ENCODE results near the gene LAMB4.
A peak's percentile ranks its signal among the peaks of the same experiment; 100 is the strongest.

Gene LAMB4

DNA sequence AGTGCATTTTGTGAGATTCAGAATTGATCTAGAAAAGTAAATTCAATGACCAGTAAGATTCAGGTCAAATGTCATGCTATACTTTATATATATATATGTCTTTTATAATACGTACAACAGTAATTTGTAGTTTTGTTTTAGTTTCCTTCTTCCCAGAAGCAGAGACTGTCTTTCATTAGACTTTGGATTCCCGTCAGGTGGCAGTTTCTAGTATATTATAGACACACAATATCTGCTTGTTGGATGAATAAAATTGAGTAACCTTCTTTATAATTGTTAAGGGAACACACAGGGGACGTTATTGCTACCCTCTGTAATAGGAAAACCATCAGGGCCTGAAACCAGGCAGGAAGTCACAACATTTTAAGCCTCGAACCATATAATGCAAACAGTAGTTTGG, 121.9 kb downstream of the LAMB4 start:
- no peak overlapping the region for H3K4me3 ChIP-seq (ENCODE audit: low read length)
- TF ChIP-seq ZNF274 (IDR thresholded peaks at IDR 0.05; ENCODE audit: low read depth, low read length), result no peak

DNA sequence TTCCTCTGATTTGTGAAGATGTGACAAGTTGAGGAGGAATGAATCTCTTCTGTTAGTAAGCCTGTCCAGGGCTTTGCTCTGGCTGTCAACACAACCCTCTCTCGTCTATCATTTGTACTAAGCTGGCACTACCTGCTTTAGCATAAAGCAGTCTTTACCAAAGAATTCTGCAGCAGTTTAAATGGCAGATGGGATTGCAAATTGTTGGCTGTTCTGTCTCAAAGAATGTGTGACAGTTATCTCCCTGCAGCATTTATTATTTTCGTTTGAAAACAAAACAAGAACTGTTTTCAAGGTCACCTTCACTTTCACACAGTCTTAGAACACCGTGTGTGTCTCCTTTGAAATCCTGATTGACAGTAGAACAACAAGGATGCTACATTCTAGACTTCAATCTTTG, 122.4 kb downstream of the LAMB4 start:
- no peak overlapping the region for H3K4me3 ChIP-seq (ENCODE audit: low read length)
- TF ChIP-seq ZNF274 (IDR thresholded peaks at IDR 0.05; ENCODE audit: low read depth, low read length), result no peak

DNA sequence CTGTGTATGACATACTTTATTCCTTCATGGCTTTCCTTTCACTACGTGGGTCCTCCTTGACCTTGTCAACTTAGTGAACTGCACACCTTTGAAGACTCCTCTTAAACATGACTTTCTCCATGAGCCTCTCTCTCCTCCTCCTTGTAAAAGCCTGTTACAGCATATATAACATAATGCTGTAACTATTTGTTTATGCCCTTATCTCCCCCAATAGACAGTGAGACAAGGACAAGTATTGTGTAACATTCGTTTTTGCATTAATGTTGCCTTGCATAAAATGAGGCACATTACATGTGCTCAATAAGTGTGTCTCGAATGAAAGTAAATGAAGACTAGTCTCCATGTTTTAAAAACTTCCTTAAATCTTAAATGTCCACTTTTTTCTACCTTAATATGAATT, 122.9 kb downstream of the LAMB4 start:
- no peak overlapping the region for H3K4me3 ChIP-seq (ENCODE audit: low read length)
- no peak for TF ChIP-seq ZNF274 (IDR thresholded peaks at IDR 0.05; ENCODE audit: low read depth, low read length)

DNA sequence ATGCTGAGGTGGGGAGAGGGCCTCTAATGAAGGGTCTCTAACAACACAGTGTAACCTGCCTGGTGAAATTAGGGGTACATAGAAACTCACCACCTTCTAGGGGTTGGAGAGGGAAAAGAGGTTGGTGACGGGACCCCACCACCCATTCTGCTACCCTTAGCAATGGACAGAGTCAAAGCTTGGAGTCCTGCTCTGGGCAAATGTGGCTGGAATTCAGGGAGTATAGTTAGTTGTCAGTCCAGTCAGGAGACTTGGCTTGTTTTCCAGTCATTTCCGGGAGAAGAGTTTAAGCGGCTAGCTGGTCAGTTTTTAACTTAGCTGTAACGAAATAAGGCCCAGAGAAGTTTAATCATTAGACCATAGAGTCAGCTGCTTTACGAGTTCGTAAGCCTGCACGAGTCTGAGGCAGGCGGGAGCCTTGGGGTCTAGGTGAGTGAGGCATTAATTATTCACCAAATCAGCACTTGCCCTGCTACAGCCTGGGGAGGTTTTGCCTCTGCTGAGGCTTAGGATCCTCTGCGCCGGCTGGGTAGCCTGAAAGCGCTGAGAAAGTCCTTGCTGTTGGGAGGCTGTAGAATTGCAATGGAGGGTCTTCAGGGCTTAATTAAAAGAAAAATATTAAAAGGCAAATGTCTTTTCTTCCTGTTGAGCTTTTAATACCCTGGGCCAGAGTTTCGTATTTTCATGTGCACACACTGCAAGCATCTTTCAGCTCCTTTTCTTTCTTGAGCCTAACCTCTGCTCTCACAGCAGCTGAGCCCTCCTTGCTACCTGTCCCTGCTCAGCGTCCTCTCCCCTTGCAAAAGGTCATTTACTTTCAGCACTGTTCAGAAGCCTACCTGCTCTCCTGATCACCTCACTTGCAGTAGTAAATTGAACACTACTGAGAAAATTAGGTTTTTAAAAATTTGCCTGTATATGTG, 125.7 kb downstream of the LAMB4 start:
- no peak for TF ChIP-seq ZNF274 (IDR thresholded peaks at IDR 0.05; ENCODE audit: low read depth, low read length)
- H3K4me3 ChIP-seq (ENCODE audit: low read length), result no peak overlapping the region

DNA sequence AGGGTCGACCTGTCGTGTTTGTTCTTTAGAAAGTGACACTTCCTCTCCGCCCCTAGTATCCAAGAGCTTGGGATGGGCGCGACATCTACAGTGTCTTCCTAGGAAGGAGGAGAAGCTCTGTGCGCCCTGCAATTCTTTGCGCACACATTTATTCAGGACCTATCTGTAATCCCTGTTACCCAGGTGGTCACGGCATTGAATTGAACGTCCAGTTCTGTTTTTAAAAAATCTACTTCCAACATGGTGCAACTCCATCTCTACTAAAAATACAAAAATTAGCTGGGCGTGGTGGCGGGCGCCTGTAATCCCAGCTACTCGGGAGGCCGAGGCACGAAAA, 126.6 kb downstream of the LAMB4 start:
- peak overlapping the region; percentile 62; the same call in 1 of the 2 replicates for H3K4me3 ChIP-seq (ENCODE audit: low read length)
- no peak for TF ChIP-seq ZNF274 (IDR thresholded peaks at IDR 0.05; ENCODE audit: low read depth, low read length)

DNA sequence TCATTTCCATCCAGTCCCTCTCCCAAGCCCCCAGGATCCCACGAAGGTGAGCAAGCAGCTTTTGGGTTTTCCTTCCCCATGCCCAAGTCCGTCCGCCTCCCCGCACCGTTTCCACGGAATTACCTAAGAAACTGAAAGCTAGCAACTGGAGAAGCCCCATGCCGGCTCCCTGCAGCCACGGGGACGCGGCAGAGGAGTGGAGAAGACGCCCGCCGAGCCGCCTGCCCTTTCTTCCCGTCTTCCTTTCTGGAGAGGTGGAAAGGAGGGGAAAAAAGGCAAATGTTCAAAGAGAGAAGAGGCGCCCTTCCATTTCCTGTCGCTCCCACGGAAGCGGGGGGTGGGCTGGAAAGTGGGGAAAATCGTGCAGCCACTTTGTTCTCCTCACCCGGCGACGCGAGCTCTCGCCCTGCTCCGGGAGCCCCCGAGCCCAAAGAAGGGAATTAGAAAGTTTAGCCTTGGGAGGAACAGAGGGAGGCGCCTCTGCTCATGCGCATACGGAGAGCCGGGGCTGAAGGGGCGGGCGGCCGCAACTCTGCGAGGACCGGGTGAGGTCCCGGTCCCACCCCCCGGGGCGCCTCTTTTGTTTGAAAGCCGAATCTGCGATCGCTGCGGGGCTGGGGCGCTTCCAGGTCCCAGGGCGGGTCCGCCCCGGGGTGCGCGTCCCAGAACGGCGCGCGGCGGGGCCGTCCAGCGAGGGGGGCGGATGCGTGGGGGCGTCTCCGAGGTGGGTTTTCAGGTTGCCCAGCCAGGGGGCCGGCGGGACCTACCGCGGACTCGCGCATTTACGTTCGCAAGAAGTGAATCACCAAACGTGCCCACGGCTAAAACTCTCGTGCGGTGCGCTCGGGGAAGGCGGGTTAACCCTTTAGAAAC, 127.2 kb downstream of the LAMB4 start, which contains the start of gene LAMB1:
LAMB1 (minus strand) TSS at position 436 of the 873 bp plus-strand sequence; CDS start at position 160, 276 bp downstream.
- peak within 1 kb of the TSS; percentile 62 for H3K4me3 ChIP-seq (ENCODE audit: low read length)
- no peak for TF ChIP-seq ZNF274 (IDR thresholded peaks at IDR 0.05; ENCODE audit: low read depth, low read length)

DNA sequence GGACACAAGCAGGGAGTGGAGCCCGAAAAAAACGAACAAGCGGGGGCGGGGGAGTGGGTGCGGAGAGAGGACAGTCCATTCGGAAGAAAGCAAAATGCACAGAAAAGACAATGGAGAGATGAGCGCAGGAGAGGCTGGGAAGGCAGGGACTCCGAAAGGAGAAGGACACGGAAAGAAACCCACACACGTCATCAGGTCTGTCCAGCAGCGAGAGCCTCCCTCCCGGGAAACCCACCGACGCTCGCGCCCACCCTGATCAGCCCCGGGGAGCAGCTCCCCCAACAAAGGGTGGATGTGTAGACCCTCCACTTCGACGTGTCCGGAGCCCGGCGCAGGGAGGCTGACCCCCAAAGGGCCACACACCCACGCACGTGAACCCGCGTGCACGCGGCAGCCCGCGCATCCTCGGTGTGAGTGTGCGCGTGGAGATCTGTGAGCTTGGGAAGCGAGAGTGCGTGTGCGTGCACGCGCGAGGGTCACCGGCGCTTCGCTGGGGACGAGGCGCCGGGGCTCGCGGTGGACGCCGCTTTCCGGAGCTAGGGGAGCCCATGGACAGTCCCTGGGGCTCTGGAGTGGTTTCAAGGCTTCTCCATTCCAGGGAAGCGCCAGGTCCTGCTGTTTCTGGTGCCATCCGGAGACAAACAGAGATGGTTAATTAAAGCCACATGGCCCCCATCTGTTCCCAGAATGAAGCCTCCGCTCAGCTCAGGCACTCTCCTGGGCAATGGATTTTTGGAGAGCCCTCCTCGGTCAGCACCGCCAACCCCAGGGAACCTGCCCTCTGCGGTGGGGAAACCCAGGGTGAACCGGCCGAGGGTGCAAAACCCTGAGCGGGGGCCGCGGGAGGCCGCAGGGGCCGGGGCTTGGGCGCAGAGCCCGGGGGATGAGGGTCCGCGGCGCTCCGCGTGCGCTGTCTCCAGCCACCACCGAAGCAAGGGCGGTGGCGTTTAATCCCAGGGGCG, 128.1 kb downstream of the LAMB4 start:
- TF ChIP-seq ZNF274 (IDR thresholded peaks at IDR 0.05; ENCODE audit: low read depth, low read length), result no peak
- peak overlapping the region; percentile 62 for H3K4me3 ChIP-seq (ENCODE audit: low read length)

DNA sequence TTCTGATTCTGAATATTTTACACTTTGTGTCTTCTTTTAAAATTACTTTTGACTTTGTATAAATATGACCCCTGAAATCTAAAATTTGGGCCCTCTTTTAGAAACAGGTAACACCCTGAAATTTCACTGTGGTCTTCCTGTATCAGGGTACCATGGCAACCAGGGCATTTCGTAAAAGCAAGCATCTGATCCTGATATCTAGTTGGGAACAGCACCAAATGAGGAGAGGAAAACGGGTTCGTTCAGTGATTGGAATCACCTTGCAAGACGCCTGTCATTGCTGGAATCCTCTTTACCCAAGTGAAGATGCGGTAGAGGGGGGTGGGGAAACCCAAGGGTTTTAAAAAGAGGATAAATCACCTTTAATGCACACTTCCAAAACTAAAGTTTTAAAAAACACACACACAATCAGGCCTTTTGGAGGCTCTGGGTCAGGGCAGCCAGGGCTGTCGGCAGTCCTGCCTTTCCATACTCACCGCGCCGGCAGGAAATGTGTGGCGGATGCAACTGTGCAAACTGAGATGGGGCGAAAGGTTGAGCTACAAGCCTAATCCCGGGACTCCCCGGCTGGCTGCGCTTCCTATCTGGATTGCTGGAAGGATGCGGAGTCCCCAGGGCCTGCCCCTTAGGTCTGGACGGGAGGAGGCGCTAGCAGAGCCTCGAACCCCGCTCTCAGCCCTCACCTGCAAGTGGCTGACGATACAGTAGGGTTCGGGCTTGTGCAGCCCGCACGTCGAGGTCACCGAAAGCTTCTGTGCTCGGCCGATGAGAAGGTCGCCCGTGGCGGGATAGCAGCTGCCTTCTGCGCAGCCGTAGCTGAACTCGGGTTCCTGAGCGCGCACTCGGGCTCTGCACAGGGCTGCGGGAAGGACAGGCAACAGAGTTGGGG, 129.0 kb downstream of the LAMB4 start:
- TF ChIP-seq ZNF274 (IDR thresholded peaks at IDR 0.05; ENCODE audit: low read depth, low read length), result no peak
- H3K4me3 ChIP-seq (ENCODE audit: low read length), result no peak overlapping the region; the same call in 1 of the 2 replicates

DNA sequence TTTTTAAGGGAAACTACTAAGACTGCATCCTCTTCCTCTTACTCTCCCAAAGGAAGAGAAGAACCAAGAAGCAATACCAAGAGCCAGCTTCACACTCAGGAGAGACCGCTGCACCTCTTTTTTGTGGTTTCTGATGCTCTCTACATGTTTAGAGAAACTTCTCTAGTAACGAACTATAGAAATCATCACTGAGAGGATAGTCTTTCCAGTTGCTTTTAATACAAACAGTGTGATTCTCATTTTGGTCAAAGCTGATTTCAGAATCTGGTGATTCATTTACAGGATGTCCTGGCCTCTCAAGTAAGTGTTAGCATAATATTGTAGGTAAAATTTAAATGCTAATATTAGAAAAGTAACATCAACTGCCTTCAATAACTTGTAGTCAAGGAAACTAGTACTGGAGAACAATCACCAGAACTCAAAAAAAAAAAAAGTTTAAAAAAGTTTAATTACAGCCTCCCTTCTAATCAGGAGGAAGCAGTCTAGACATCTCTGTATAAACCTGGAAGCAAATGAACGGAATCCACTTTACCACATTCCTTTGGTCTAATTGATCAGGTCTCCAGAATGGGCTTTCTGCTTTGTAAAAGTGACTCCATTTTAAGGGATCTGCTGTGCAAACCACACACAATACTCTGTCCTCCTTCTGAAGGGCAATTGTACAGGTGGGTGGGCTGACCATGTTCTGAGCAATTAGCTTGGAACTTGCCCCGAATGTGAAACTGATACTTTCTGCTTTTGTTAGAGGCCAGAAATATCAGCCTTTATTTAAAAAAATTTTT, 130.2 kb downstream of the LAMB4 start:
- no peak for TF ChIP-seq ZNF274 (IDR thresholded peaks at IDR 0.05; ENCODE audit: low read depth, low read length)

DNA sequence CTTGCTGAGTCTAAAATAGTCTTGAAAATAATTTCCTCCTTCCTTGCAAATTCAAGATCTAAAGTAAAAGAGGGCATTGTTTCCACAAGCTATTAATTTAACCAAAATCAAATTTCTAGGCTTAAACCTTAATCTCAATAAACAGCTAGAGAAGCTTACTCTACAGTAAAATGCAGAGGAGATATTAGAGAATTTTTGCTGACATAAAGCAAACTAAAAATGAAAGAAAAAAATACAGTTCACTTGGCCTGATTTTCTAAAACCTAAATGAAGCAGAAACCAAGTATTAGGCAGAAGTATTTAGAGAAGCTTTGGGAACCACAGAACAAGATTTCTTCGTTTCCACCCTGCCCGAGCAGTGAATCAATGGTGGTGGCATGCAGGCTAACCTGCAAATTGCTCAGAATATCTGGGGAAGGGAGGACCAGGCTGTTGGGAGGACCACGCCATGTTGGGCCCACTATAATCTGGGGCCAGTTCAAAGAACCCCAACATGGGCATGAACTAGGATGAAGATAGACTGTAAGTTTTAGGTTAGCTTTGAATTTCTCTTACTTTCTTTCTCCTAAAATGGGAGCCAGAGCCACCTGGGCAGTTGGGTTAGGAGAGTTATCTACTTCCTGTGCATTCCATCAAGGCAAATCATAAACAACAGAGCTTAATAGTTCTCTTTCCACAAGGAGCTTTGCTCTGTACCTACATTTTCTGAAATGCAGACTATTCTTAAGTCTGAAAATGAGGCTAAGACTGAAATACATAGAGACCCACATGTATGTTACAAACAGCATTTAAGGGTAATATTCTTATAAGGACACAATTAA, 131.3 kb downstream of the LAMB4 start:
- no peak for TF ChIP-seq ZNF274 (IDR thresholded peaks at IDR 0.05; ENCODE audit: low read depth, low read length)
- no peak overlapping the region for H3K4me3 ChIP-seq (ENCODE audit: low read length)

More for the DNA sequence above, 130.2 kb downstream of the LAMB4 start:
- no peak overlapping the region for H3K4me3 ChIP-seq (ENCODE audit: low read length)

DNA sequence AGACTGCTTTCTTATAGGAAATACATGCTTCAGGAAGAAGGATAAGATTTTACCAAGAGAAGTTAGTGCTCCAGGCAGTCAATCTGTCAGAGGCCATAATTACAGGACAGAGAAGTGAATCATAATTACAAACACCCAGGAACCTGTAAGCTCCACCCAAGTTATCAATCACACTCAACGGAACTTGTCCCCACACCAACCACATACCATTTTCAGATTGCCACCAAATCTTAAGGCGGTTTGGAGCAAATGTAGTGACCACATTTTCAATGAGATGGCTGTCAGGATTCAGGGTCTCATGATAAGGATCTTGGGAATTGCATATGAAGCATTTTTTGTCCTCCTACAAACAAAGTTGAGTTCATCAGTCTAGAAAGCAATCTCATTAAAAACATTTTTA, 132.0 kb downstream of the LAMB4 start:
- H3K4me3 ChIP-seq (ENCODE audit: low read length), result no peak overlapping the region
- no peak for TF ChIP-seq ZNF274 (IDR thresholded peaks at IDR 0.05; ENCODE audit: low read depth, low read length)

All from GM08714 (cell line).